ENCODE data around the gene FADS1.

FADS1 gene

DNA sequence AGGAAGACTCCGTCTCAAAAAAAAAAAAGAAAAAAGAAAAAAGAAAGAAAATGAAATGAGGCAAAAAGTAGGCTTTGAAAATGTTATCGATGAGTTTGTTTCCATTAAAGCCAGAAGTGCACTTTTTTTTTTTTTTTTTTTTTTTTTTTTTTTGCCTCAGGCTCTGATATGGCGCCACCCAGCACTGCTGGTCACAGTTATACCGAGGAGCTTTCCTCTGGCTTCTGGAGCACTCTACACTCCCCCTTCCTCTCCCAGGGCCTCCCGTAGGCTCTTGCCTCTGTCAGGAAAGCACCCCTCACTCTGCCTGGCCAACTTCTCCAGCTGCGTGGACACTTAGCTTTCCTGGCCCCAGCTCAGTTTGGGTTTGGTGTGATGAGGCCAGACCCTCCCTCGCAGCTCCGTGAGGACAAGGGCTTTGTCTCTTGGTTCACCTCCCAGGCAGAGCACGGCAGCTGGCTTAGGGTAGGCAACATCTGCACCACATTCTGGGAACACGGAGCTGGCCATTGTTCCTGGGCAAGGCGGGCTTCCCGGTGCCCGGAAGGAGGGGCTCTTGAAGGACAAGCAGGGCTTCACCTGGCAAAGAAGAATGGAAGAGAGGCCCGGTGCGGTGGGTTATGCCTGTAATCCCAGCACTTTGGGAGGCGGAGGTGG lies 28.2 kb upstream of the FADS1 start:
- no peak for FAIRE-seq

DNA sequence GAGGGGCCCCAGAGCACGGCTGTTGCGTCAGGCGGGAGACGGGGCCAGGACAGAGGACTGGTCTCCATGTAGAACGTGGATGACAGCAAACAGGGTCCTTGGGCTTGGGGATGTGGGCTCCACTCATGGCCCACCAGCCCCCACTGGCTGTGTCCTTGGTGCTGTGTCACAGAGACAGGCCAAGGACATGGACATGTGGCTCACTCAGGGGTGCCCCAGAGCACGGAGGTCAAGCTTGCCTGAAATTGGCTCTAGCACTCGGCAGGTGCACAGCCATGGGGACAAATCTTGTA lies 25.7 kb upstream of the FADS1 start:
- no peak for FAIRE-seq

DNA sequence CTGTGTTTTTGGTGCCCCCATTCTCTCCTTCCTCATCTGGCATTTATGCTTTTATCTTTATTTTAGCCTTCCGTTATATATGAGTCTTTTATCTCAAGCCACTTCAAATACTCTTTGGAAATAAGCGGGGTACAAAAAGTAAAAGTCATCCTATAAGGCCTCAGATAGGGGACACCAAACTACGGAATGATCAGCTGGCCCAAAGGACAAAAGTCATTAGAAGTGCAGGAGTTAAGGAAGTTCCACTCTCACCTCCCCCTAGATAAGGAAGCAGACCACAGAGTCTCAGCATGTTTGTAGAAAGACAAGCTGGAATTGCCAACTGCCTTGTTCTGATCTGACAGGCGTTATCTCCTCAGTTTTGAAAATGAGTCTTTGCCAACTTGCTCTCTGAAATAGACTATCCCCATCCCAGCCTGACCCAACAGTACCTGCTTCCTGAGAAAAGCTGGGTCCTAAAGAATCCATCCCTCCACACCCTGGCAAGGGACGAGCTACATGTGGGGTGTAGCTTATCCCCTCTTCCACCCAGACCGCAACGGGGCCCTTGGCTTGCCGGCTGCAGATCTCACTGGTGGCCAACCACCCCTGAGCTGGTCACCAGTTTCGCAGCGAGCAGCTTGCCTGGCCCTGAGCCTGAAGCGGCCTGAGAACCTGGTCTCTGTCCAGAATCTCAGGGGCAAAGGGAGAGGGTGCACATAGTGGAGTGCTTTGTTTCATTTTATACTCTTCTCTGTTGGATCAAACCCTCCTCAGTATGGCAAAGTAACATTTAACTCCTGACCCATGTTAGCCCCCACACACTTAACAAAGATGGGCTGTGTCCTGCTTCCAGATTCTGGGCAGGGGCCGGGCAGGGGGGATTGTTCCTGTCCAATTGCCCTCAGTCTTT lies 25.1 kb upstream of the FADS1 start:
- FAIRE-seq, result no peak

DNA sequence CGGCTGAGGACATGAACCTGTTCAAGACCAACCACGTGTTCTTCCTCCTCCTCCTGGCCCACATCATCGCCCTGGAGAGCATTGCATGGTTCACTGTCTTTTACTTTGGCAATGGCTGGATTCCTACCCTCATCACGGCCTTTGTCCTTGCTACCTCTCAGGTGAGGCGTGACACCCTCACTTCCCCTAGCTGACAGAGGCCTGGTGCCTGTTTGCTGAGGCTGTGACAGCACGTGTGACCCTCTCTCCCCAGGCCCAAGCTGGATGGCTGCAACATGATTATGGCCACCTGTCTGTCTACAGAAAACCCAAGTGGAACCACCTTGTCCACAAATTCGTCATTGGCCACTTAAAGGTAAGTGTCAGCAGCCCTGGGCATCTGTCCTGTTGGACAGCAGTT lies 23.6 kb upstream of the FADS1 start:
- FAIRE-seq, result no peak

DNA sequence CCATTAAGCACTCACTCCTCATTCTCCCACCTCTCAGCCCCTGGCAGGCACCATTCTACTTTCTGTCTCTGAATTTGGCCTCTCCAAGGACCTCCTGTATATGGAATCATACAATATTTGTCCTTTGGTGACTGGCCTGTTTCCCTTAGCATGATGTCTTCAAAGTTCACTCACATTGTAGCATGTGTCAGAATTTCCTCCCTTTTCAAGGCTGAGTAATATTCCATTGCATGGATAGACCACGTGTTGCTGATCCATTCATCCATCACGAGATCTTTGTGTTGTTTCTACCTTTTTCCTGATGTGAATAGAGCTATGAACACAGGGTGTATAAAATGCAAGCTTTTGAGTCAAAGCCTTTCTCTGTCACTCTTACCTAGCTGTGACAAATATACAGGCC lies 22.9 kb upstream of the FADS1 start:
- FAIRE-seq, result no peak

DNA sequence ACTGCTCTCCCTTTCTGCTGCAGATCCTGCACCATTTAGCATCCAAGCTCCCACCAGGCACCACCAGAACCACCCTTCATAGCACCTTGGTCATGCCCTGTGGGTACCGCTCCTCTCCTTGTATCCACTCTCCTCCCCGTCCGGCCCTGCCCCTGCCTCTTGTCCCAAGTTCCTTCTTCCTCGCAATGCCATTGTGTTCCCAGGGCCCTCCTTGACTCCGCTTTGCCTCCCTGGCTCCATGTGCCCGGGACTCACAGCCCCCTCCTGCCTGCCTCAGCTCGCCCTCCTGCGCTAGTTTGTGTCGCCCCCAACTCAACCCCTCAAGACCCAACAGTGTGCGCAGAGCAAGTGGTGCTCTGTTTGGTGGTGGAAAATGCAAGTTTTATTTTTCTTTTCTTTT lies 22.1 kb upstream of the FADS1 start:
- FAIRE-seq, result no peak

DNA sequence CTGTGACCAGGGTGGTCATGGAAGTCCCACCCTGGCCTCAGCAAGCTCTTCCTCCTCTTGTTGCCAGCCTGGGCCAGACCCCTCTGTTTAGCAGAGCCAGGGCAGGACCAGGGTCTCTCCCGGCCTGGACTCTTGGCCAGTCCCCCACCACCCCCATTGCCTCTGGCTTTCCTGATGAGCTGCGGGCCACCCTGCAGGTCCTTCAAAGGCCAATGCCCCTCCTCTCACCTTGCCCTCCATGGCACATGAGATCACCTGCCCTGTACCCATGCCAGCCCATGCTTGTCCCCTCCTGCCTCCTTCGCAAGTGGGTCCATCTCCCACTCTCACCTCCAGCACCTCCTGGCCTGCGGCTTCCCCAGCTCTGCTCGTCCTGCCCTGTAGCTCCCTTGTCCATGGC lies 21.7 kb upstream of the FADS1 start:
- FAIRE-seq, result no peak

DNA sequence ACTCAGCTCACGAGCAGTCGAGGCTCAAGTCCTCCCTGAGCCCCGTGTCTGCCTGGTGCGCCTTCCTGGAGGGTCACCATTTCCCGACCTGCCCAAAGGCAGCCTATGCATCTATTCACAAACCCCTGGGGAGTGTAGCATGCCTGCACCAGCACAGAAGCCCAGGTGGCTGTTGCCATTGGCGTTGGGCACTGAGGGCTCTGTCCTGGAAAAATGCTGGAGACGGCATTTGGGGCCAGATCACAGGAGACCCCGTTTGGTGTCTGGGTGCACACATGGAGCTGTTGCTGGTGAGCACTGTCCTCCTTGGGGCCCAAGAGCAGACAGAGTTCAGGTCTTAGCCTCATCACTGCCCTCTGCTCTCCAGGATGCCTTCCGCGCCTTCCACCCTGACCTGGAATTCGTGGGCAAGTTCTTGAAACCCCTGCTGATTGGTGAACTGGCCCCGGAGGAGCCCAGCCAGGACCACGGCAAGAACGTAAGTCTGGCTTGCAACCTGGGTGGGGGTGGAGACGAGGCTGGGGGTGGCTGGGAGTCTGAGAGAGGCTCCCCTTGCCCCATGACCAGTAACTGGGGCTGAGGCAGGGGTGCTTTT lies 20.7 kb upstream of the FADS1 start:
- no peak for FAIRE-seq

DNA sequence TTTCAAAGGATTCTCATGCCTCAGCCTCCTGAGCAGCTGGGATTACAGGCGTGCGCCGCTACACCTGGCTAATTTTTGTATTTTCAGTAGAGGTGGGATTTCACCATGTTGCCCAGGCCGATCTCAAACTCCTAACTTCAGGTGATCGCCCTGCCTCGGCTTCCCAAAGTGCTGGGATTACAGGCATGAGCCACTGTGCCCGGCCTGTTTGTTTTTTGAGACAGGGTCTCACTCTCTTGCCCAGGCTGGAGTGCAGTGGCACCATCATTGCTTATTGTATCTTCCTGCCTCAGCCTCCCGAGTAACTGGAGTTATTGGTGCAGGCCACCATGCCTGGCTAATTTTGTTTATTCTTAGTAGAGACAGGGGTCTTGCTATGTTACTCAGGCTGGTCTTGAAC lies 19.4 kb upstream of the FADS1 start:
- FAIRE-seq, result no peak

DNA sequence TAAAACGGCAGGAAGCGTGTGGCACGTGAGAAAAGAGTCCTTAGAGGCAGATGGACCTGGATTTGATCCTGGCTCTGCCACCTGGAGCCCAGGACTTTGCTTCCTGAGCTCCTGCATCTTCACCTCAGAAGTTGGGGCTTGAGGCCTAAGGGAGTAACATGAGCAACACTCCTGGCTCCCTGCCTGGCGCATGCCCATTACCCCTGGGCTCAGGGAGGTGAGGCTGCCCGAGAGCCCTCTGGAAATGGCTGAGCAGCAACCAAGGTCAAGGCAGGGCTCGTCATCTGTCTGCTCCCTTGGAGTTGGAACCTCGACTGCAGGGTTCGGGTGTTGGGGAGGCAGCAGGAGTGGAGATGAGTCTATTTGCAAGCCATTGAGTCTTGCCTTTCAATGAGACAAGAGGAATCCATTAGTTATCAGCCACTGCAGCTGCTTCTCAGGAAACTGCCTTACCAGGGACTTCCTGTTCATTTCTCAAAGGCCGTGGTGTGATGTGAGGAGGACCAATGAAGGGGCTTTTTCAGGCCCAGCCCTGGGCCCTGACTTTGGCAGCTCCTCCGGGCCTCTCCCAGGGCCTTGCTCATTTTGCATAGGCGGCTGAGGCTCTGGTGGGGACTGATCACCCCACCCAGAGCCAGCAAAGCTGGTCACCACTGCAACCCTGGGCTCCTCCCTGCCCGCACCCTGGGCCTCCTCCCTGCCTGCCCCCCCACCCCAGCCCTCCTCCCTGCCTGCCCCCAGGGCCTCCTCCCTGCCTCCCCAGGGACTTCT lies 17.7 kb upstream of the FADS1 start:
- FAIRE-seq, result no peak

DNA sequence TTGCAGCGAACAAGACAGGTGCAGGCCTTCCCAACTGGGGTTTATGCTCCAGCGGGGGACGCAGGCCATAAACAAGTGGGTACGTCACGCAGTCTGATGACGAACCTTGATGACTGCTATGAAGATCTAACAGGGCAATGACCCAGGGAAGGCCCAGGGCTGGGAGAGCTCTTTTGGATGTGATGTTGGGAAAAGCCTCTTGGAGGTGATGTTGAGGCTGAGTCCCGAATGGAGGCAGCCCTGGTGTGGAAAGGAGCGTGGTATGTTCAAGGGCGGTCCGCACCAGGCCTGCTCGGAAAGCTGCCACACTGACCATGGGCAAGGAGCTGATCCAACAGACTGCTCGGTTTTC lies 17.1 kb upstream of the FADS1 start:
- FAIRE-seq, result no peak

DNA sequence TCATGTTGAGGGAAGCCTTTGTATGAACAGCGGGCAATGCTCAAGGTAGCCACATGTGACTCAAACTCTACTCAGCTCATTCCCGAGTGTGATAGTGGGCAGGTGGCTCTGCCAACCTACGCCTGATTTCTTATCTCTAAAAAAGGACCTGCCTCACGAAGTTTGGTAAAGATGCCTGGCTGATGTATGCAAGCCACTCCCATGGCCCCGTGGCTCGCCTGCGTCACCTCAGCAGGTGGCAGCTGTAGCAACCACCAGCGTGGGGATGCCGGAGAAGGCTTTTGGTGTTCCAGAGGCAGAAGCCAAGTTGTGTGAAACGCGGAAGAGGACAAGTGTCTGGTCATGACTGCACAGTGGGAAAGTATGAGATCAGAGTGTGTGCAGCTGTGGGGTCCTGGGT lies 16.7 kb upstream of the FADS1 start:
- no peak for FAIRE-seq

DNA sequence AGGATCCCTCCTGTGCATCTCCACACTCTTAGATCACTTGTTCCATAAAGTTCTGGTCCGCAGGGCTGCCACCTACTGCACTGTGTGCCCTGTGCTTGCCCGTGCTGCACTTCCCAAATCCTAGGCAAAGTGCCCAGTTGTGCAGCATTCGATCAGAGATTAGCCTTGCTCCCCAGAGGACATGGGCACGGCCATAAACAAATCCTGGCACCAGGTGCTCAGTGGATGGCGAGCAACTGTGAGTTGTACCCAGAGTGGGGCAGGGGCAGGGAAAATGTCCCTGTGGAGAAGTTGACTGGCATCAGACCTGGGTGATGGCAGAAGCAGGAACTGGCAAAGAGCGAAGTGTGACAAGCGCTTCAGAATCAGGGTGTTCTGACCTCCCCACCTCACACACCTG lies 16.0 kb upstream of the FADS1 start:
- no peak for FAIRE-seq

DNA sequence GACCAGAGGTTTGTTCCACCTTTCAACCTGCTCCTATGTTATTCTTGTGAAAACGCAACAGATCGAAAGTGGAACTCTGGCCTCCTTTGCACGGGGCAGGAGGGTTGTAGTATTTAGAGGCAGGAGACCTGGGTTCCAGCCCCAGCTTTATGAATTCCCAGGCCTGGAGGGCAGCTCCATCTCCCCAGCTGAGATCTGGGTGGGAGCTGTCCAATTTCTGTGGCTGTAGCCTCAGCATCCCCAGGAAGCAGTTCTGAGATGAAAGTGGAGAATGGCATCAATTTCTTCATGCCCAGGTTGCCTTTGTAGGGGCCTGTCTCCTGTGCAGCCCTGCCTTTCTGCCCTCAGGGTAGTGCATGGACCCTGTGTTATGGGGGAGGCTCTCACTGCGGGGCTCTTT lies 15.4 kb upstream of the FADS1 start:
- no peak for FAIRE-seq

DNA sequence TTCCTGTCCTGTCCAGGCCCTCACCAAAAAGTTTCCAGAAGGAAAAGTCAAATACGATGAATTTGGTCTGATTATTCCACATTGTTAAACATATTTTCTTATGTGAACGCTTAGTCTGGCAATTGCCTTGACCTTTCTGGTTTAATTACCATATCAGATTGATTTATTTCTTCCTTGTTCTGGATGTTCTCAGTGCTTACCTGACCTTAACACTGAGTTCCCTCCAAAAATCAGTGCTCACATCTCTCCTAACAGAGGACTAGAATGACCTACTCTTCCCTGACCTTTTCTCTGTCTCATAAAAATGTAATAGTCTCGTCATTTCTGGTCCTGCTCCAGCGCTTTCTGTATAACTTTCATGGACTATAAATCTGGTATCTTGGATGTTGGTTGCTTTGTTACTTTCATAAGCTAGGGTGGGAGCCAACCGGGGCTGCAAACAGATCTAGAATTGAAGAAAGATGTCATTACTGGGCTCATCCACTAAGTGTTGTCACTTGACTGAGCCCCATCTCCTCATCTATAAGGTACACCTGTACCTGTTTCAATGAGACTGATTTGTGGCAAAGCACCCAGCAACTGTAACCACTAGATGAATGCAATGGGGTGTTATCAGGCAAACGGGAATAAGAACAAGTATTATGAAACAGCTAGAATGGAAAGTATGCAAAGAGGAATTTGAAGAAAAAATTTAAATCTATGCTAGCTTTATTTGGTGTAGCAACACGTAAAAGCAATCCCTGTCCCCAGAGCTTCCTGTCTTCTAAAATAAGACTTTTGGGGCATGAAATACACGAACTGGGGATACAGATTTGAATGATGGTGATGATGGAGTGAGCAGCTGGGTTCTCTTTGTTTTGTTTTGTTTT lies 13.7 kb upstream of the FADS1 start:
- no peak for FAIRE-seq

DNA sequence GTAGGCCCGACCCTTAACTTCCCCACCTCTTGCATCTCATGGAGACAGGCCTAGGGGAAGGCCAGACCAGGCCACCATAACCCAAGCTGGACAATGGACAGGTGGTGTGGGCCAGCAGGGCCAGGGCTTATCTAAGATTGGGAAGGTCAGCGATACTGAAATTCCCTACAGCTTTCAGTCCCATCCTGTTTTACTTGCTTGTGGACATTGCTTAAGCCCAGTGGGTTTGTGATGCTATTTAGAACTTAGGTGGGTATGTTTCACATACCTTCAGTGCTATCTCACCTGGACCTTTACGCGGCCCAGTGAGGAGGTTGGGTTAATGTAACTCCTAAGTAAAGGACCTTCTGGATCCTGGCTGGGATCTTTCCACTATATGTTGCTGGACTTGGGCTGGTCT lies 13.0 kb upstream of the FADS1 start:
- FAIRE-seq, result no peak

DNA sequence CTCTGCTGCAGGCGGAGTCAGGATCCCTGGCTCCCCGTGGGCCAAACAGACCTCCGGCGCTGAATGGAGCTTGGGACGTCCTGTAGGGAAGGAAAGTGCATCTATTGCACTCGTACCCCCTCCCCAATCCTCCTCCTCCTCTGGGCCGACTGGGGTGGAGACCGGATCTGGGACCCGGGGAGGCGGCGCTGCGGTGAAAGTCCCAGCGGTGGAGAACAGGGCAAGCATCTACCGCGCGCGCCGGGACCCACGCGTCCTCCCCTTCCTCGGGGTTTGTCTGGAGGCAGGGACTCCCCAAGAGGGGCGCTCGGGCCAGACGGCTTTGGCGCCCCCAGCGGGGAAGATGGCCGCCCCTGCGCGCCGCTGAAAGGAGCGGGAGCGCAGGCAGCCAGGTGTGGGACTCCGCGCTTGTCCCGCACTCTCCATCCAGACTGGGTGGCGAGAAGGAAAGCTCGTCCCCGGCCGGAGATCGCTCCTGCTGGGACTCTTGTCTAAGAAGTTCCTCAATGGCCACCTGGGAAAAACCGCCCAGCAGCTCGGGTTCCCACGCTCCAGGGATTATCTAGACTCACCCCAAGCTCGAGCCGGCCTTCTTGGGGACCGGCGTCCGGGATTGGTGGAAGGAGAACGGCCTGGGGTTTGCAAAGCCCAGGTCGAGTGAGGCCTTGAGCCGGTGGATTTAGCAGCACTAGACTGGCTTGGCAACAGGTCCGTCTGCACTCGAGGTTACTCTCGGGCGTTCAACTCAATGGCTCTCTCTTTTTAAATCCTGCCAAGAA lies 12.0 kb upstream of the FADS1 start:
- no peak for FAIRE-seq

DNA sequence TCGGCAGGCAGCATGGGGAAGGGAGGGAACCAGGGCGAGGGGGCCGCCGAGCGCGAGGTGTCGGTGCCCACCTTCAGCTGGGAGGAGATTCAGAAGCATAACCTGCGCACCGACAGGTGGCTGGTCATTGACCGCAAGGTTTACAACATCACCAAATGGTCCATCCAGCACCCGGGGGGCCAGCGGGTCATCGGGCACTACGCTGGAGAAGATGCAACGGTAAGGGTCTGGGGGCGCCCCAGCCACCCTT lies 11.5 kb upstream of the FADS1 start:
- no peak for FAIRE-seq

DNA sequence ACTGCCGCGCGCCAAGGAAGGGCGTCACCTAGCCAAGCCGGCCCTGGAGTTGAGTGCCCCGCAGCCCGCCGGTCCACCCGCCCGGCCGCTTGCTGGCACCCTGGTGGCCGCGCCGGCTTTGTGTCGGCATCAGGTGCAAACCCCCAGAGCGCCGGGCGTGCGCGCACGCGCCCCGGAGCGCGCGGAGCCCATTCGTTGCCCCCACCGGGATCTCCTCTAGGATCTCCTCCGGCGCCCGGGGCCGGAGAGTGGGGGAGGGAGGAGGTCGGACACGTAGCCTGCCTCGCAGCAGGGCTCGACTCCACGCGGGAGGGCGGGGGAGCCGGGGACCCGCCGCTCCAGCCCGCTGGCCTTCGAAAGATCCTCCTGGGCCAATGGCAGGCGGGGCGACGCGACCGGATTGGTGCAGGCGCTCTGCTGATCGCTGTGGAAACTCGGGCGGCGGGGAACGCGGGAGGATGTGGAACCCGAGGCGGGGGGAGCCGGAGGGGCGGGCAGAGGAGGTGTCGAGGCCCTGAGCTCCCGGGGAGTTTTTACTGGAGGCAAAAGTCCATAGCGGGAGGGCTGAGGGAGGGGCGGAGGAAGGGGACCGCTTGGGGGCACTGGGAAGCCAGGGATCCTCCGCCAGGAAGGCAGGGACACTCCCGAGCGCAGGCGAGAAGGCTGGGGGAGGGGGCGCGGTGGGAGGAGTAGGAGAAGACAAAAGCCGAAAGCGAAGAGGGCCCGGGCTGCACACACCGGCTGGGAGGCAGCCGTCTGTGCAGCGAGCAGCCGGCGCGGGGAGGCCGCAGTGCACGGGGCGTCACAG lies 11.0 kb upstream of the FADS1 start, which contains the start of gene FADS2:
Gene FADS2, plus strand, starts transcription at position 730 of the 808 bp plus-strand sequence. CDS start 91 bp downstream, outside the sequence.
- FAIRE-seq, result peak; percentile 27

DNA sequence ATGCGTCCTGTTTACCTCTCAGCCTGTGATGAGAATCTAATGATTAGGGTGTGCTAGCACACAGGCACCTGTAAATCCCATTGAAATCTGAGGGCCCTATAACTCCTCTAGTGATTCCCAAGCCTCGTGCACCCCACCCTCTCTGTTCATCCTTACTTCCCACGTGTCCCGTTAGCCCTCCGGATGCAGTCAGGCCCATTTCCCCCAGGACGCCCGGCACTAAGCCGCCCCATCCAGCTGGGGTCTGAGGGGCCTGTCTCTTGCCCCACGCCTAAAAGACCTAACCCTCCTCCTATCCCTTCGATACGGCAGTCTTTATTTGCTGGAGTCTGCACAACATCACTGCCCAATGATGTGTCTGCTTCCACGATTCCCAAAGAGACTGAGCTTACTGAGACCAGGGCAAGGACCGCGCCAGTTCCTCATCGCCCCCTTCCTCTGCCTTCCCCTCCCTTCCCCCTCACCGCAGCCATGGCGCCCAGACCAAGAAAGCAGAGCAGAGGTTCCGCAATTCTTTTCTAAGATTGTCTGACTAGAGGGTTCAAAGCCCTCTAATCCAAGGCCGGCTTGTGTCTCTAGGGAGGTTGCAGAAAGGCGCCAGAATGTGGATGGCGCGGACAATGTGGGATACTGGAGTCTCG lies 10.2 kb upstream of the FADS1 start:
- FAIRE-seq, result no peak

DNA sequence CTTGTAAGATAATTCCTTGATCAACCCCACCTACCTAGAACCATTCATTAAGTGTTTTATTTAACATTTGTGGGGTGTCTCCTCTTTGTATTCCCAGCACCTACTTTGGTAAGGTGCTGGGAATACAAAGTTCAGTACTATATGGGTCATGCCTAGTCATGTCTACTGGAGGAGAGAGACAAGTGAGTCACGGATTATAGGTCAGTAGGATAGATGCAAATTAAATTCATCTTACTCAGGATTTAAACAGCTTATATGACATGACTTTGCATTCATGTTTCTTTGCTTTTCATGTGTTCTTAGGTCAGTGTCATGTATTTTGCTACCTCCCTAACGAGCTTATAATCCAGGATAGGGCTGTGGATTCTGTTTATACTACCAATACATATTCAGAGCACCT lies 3.4 kb upstream of the FADS1 start:
- no peak for FAIRE-seq
